Naive thymus-derived CD8-positive, alpha-beta T cell (primary cell): Measurements from ENCODE around the gene IDH3B. TPM values are rescaled to one million over a fixed set of nuclear protein-coding genes. Genes with fewer than 3 reads are reported as not detected.

ENCODE experiments used
- ATAC-seq, 2 donors: fragments of 150-1000 bp; cut with Tn5 transposase in 1 of 2; sonication (Bioruptor Pico), chemical (Tn5 transposase) in 1 of 2; 1 replicate in 1 of 2; 2 replicates in 1 of 2; pipeline ENCODE4 v1.10.0; 2021; ENCODE audit warnings: mild to moderate bottlenecking in 2 of 2, moderate library complexity in 2 of 2
- POLR2A ChIA-PET: fragments of 350-600 bp; sonication (Branson Sonifier 250); formaldehyde crosslinking; loops from one replicate; lab custom pipeline; 2021; ENCODE audit warnings: antibody characterized with exemption; lab: Charles Lee
- DNase-seq, 10 donors: peaks; one replicate each; pipeline versions ENCODE4 v3.0.0 to v3.0.0-alpha.2; 2020 to 2022
- H3K27ac Mint-ChIP-seq, 10 donors: one replicate each; pipeline ENCODE4 v1.8.0; 2020 to 2022; ENCODE audit warnings: mild to moderate bottlenecking in 10 of 10, mixed read lengths in 10 of 10, moderate library complexity in 4 of 10, inconsistent platforms in 1 of 10
- H3K27me3 Mint-ChIP-seq, 5 donors: one replicate each; pipeline ENCODE4 v1.8.0; 2021 to 2022; ENCODE audit warnings: mixed read lengths in 5 of 5
- H3K36me3 Mint-ChIP-seq, 3 donors: one replicate each; pipeline ENCODE4 v1.8.0; 2020 to 2022; ENCODE audit warnings: mixed read lengths in 3 of 3, mild to moderate bottlenecking in 2 of 3, inconsistent platforms in 1 of 3
- H3K4me1 Mint-ChIP-seq, 4 donors: one replicate each; pipeline ENCODE4 v1.8.0; 2021 to 2022; ENCODE audit warnings: mixed read lengths in 4 of 4
- H3K4me3 Mint-ChIP-seq, 10 donors: one replicate each; pipeline ENCODE4 v1.8.0; 2020 to 2022; ENCODE audit warnings: mild to moderate bottlenecking in 10 of 10, mixed read lengths in 10 of 10, moderate library complexity in 6 of 10, inconsistent platforms in 1 of 10
- H3K9me3 Mint-ChIP-seq, 9 donors: one replicate each; pipeline ENCODE4 v1.8.0; 2020 to 2022; ENCODE audit warnings: mixed read lengths in 9 of 9, mild to moderate bottlenecking in 3 of 9, inconsistent platforms in 1 of 9, moderate library complexity in 1 of 9
- polyA plus RNA-seq, 3 donors: library from polyadenylated mRNA; unstranded; fragments of 300-500 nt; fragmentation: Illumina TruSeq; gene quantifications; one replicate each; pipeline ENCODE4 v1.2.3, GENCODE V29; 2021
- total RNA-seq, 8 experiments: library from RNA in 2 of 8; stranded (reverse) in 2 of 8; gene quantifications; one replicate each; pipeline ENCODE4 v1.2.3 and lab custom pipeline; 2021 to 2026

IDH3B gene
- total RNA-seq, result 100 to 1,000 TPM; 121 to 126 TPM
- polyA plus RNA-seq, result 100 to 1,000 TPM in 2 of 3 donors, 10 to 100 TPM in 1; 95.6 to 126 (median 115) TPM
- 77.3 to 143 (median 91.9) reads per million in 6 experiments for total RNA-seq (lab: John Stamatoyannopoulos, UW)

- H3K4me3 Mint-ChIP-seq, result peak within 1 kb of the TSS; percentile 89 to 99 (median 92)
- H3K9me3 Mint-ChIP-seq, result no peaks in the 10 kb centered on the region
- POLR2A ChIA-PET, result interaction anchor here (0.6 to 5.9 kb wide), 22 partner anchors 9 to 562 kb away, joined by 3 to 150 read pairs (median 4); partner anchors contain the start of genes NOP56, PCED1A, SNRPB and VPS16
- peaks cover 12 to 37% (median 26%) of the 10 kb centered on the region in 4 donors for H3K4me1 Mint-ChIP-seq
- peaks cover 0 to 7% (median 0%) of the 10 kb centered on the region in 5 donors for H3K27me3 Mint-ChIP-seq
- peaks cover 4 to 38% (median 12%) of the 10 kb centered on the region in 3 donors for H3K36me3 Mint-ChIP-seq
- ATAC-seq (peak; percentile 98 to 99), DNase-seq (peak; percentile 80 to 94 (median 91))
- peak within 1 kb of the TSS; percentile 92 to 100 (median 96) for H3K27ac Mint-ChIP-seq
These were observed at the start of gene IDH3B for GRCh38 chr20:2663887-2664719. IDH3B (minus strand) TSS chr20:2664216; CDS start chr20:2664188, 28 bp downstream.

GRCh38 chr20:2713285-2713684 lies 49.3 kb upstream of the IDH3B start:
- peaks cover 0 to 5% (median 0%) of the 10 kb centered on the region in 3 donors for H3K36me3 Mint-ChIP-seq
- peaks cover 0 to 3% (median 2%) of the 10 kb centered on the region in 4 donors for H3K4me1 Mint-ChIP-seq
- H3K27me3 Mint-ChIP-seq, result peaks cover 0 to 4% (median 0%) of the 10 kb centered on the region in 5 donors
- peaks cover 0 to 4% (median 0%) of the 10 kb centered on the region in 9 donors for H3K9me3 Mint-ChIP-seq
- POLR2A ChIA-PET, result interaction anchor here (0.6 to 3.6 kb wide), 6 partner anchors 16 to 288 kb away, joined by 3 to 28 read pairs (median 4); no protein-coding TSS in a partner anchor
- H3K4me3 Mint-ChIP-seq, result no peak overlapping the region
- DNase-seq (peak in 4 of 10 donors; percentile 31 to 67 (median 56)), ATAC-seq (peak; percentile 78 to 93)
- H3K27ac Mint-ChIP-seq, result no peak overlapping the region

- Mint-ChIP-seq H3K27me3 (peaks cover 0 to 18% (median 7%) of the 10 kb centered on the region in 5 donors), H3K27ac (peak overlapping the region in 2 of 10 donors; percentile 13 to 69), H3K4me1 (peaks cover 0 to 4% (median 2%) of the 10 kb centered on the region in 4 donors), H3K36me3 (no peaks in the 10 kb centered on the region), H3K9me3 (no peaks in the 10 kb centered on the region), H3K4me3 (no peak overlapping the region)
- POLR2A ChIA-PET, result interaction anchor here (0.6 to 1.7 kb wide), 2 partner anchors 13 to 24 kb away, joined by 3 read pairs; no protein-coding TSS in a partner anchor
- ATAC-seq (no peak), DNase-seq (no peak)
These were observed 45.4 kb upstream of the IDH3B start for GRCh38 chr20:2709205-2709981.

- Mint-ChIP-seq H3K4me1 (peaks cover 0 to 2% (median 0%) of the 10 kb centered on the region in 4 donors), H3K27ac (no peak overlapping the region), H3K4me3 (no peak overlapping the region), H3K27me3 (peaks cover 0 to 18% (median 7%) of the 10 kb centered on the region in 5 donors), H3K9me3 (no peaks in the 10 kb centered on the region), H3K36me3 (no peaks in the 10 kb centered on the region)
- no peak for ATAC-seq
- no peak for DNase-seq
- POLR2A ChIA-PET, result interaction anchor here (0.6 to 1.7 kb wide), 2 partner anchors 12 to 23 kb away, joined by 3 read pairs; no protein-coding TSS in a partner anchor
These were observed 44.6 kb upstream of the IDH3B start for GRCh38 chr20:2708665-2709064.

- no peak overlapping the region for H3K4me3 Mint-ChIP-seq
- POLR2A ChIA-PET, result interaction anchor here (1.7 kb wide), 1 partner anchor 22 kb away, joined by 3 read pairs; no protein-coding TSS in a partner anchor
- DNase-seq (no peak), ATAC-seq (no peak)
- H3K9me3 Mint-ChIP-seq, result no peaks in the 10 kb centered on the region
- H3K27me3 Mint-ChIP-seq, result peaks cover 0 to 18% (median 7%) of the 10 kb centered on the region in 5 donors
- H3K36me3 Mint-ChIP-seq, result no peaks in the 10 kb centered on the region
- H3K27ac Mint-ChIP-seq, result no peak overlapping the region
- H3K4me1 Mint-ChIP-seq, result peaks cover 0 to 2% (median 0%) of the 10 kb centered on the region in 4 donors
These were observed 44.0 kb upstream of the IDH3B start for GRCh38 chr20:2708073-2708415.

GRCh38 chr20:2707353-2708072 lies 43.5 kb upstream of the IDH3B start:
- Mint-ChIP-seq H3K9me3 (no peaks in the 10 kb centered on the region), H3K27ac (peak overlapping the region in 2 of 10 donors; percentile 84 to 91), H3K4me1 (peaks cover 0 to 2% (median 0%) of the 10 kb centered on the region in 4 donors), H3K27me3 (peaks cover 0 to 18% (median 7%) of the 10 kb centered on the region in 5 donors), H3K36me3 (no peaks in the 10 kb centered on the region), H3K4me3 (no peak overlapping the region)
- no peak for DNase-seq
- no peak for ATAC-seq
- POLR2A ChIA-PET, result interaction anchor here (1.7 kb wide), 1 partner anchor 22 kb away, joined by 3 read pairs; no protein-coding TSS in a partner anchor

- no peak for ATAC-seq
- POLR2A ChIA-PET, result no interaction called here
- Mint-ChIP-seq H3K9me3 (no peaks in the 10 kb centered on the region), H3K4me3 (peak overlapping the region in 1 of 10 donors; percentile 19), H3K27me3 (peaks cover 0 to 18% (median 9%) of the 10 kb centered on the region in 5 donors), H3K27ac (peak overlapping the region in 2 of 10 donors; percentile 84 to 91), H3K36me3 (no peaks in the 10 kb centered on the region), H3K4me1 (peaks cover 0 to 2% (median 0%) of the 10 kb centered on the region in 4 donors)
- no peak for DNase-seq
These were observed 42.8 kb upstream of the IDH3B start for GRCh38 chr20:2706688-2707352.

GRCh38 chr20:2705931-2706645 lies 42.1 kb upstream of the IDH3B start:
- POLR2A ChIA-PET, result no interaction called here
- no peak overlapping the region for H3K27ac Mint-ChIP-seq
- no peaks in the 10 kb centered on the region for H3K9me3 Mint-ChIP-seq
- peaks cover 0 to 3% (median 0%) of the 10 kb centered on the region in 4 donors for H3K4me1 Mint-ChIP-seq
- no peak for ATAC-seq
- DNase-seq, result no peak
- H3K36me3 Mint-ChIP-seq, result no peaks in the 10 kb centered on the region
- H3K4me3 Mint-ChIP-seq, result peak overlapping the region in 1 of 10 donors; percentile 29
- H3K27me3 Mint-ChIP-seq, result peaks cover 0 to 18% (median 11%) of the 10 kb centered on the region in 5 donors

- Mint-ChIP-seq H3K4me1 (peaks cover 0 to 3% (median 0%) of the 10 kb centered on the region in 4 donors), H3K27me3 (peaks cover 0 to 18% (median 8%) of the 10 kb centered on the region in 5 donors), H3K36me3 (no peaks in the 10 kb centered on the region), H3K9me3 (no peaks in the 10 kb centered on the region), H3K27ac (no peak overlapping the region), H3K4me3 (no peak overlapping the region)
- no peak for ATAC-seq
- DNase-seq, result no peak
- POLR2A ChIA-PET, result no interaction called here
These were observed 39.9 kb upstream of the IDH3B start for GRCh38 chr20:2703716-2704475.

- Mint-ChIP-seq H3K27me3 (peaks cover 0 to 13% (median 9%) of the 10 kb centered on the region in 5 donors), H3K9me3 (no peaks in the 10 kb centered on the region), H3K4me1 (peaks cover 0 to 1% (median 0%) of the 10 kb centered on the region in 4 donors), H3K36me3 (no peaks in the 10 kb centered on the region), H3K4me3 (no peak overlapping the region), H3K27ac (no peak overlapping the region)
- POLR2A ChIA-PET, result no interaction called here
- ATAC-seq (no peak), DNase-seq (no peak)
These were observed 37.7 kb upstream of the IDH3B start for GRCh38 chr20:2701671-2702081.
